Medulla oblongata (tissue), 1 donor: Measurements from ENCODE around the gene SULT2B1.
"Not testable (repeated sequence)": the region's sequence is repeated elsewhere in the genome, so short reads cannot be mapped to it uniquely, and the experiment has no call there.

Source experiments
- DNase-seq: peaks from one replicate; pipeline ENCODE4 v3.0.0-alpha.2; 2015; ENCODE audit errors: extremely low spot score

SULT2B1 gene

GRCh38 chr19:48529156-48529555 lies 22.8 kb upstream of the SULT2B1 start:
- DNase-seq = no peak

DNA sequence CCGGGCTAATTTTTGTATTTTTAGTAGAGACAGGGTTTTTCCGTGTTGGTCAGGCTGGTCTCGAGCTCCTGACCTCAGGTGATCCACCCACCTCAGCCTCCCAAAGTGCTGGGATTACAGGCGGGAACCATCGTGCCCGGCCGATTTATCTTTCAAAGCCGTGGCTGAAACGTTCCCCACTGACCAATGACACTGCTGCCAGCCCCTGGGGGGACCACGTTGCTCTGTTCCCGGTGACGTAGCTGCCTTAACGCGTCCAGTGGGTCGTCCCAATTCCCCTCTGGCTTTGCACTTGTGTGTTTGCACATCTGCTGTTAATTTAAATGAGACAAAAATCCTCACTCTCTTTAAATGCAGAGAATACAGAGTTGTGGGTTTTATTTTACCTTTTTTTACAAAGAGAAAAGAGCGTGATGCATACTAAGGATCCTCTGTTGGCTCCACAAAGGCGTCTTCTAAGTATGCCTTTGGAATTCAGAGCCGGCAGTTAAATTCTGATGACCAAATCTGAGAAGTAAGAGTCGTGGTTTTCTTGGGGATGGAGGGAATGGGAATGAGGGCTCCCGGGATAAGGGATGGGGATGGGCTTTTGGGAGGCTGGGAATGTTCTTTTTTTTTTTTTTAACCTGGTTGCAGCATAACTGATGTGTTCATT lies 21.8 kb upstream of the SULT2B1 start:
- no peak for DNase-seq

DNA sequence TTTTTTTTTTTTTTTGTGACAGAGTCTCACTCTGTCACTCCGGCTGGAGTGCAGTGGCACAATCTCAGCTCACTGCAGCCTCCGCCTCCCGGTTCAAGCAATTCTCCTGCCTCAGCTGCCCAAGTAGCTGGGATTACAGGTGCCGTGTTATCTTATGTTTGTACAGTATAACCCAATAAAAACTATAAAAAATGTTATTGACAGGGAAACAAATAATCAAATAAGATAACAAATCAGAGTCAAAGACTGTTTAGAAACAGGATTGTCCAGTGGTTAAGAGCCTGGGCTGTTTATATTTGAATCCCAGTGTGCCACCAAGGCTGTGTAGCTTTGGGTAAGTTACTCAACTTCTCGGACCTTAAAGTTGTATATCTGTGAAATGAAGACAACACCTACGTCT lies 21.2 kb upstream of the SULT2B1 start:
- no peak for DNase-seq

DNA sequence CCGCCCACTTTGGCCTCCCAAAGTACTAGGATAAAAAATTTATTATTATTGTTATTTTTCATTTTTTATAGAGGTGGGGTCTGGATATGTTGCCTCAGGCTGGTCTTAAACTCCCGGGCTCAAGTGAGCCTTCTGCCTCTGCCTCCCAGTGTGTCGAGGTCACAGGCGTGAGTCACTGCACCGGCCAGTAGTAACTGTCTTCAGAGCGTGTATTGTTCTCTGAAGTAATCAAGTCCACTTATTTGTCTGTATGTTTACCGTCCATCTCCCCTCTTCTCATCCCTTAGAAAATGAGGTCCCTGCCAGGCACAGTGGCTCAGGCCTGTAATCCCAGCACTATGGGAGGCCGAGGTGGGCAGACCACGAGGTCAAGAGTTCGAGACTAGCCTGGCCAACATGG lies 18.2 kb upstream of the SULT2B1 start:
- no peak for DNase-seq

DNA sequence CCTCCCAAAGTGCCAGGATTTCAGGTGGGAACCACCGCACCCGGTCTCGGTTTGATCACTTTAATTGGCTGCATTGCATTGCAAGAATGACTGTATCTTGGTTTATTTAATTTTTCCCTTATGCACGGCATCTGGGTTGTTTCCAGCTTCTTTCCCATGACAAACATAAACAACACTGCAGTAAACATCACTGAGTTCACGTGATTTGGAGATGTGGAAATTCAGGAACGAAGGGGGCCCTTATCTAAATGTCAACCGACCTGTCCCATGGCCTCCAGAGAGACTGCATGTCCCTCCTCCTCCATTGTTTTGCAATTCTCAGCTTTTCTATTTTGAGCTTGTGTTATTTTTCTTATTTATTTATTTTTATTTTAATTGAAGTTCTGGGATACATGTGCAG lies 14.4 kb upstream of the SULT2B1 start:
- DNase-seq = no peak

DNA sequence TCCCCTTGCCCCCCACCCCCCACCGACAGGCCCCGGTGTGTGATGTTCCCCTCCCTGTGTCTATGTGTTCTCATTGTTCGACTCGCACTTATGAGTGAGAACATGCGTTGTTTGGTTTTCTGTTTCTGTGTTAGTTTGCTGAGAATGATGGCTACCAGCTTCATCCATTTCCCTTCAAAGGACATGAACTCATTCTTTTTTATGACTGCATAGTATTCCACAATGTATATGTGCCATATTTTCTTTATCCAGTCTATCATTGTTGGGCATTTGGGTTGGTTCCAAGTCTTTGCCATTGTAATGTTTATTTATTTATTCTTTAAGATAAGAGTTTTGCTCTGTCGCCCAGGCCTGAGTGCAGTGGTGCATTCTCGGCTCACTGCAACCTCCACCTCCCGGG lies 13.9 kb upstream of the SULT2B1 start:
- DNase-seq = not testable (repeated sequence)

DNA sequence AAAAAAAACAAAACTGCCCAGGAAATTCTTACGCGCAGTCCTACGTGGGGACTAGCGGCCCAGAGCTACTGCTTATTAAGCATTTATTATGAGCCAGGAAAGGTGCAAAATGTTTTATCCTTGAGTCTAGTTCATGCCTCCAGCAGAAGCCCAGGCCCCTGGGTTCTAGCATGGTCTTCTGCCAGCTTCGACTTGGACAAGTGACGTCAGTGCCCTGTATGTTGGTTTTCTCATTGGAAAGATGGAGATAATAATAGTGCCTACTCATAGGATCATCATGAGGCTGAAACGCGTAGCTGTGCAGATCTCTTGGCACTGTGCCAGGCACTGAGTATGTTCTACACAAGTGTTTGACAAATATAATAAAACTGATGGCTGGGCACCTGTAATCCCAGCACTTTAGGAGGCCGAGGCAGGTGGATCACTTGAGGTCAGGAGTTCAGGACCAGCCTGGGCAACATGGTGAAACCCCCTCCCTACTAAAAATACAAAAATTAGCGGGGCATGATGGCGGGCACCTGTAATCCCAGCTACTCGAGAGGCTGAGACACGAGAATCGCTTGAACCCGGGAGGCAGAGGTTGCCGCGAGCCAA lies 12.4 kb upstream of the SULT2B1 start:
- no peak for DNase-seq

GRCh38 chr19:48540110-48540509 lies 11.9 kb upstream of the SULT2B1 start:
- no peak for DNase-seq

DNA sequence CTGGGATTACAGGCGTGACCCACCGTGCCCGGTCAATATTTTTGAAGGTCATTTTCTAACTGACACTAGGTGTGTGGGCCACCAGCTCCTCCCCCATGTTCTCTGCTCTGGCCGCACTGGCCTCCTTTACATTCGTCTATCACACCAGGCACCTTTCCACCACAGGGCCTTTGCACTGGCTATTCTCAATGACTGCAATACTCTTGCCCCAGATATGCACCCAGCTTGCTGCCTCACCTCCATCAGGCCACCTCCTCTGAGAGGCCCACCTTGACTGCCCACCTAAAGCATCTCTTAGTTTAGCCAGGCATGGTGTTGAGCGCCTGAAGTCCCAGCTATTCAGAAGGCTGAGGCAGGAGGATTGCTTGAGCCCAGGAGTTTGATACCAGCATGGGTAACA lies 10.2 kb upstream of the SULT2B1 start:
- no peak for DNase-seq

GRCh38 chr19:48543121-48543710 lies 8.8 kb upstream of the SULT2B1 start:
- no peak for DNase-seq

DNA sequence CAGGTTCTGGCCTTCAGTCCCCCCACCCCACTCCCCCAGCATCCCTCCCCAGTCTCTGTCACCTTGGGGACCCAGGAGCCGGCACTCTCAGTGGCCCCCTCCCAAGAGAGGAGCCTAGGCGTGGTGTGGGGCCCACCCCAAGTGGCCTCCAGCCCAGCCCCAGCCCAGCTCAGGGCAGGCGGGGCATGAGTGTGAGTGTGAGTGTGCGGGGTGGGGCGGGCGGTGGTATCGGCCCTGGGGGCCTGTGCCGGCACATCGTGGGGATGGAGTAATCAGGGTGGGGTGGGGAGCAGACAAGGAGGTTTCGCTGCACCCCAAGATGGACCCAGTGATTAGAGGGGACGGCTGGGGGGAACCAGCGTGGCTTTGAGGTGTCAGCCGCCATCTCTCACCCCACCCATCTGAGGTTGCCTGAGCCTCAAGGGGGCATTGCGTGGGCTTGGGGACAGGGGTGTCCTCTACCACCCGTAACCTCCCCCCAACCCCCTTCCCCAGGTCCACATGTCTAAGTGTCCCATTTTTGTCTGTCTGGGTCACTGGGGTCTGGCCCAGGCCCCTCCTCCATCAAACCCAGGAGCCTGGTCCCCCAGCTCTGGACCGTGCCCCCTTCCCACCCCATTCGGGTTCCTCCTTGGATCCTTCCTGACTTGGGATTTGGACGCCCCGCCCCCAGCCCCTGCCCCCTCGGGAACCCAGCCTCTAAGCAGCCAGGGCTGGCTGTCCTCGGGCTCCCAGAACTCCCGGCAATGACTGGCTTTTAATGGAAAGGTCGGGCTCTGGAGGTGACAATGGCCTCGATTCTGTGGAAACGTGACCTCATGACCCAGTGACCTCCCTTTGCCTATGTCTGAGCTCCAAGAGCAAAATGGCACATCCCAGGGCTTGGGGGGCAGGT lies 6.9 kb upstream of the SULT2B1 start:
- no peak for DNase-seq

- no peak for DNase-seq
These were observed 4.2 kb upstream of the SULT2B1 start for GRCh38 chr19:48547722-48548121.

DNA sequence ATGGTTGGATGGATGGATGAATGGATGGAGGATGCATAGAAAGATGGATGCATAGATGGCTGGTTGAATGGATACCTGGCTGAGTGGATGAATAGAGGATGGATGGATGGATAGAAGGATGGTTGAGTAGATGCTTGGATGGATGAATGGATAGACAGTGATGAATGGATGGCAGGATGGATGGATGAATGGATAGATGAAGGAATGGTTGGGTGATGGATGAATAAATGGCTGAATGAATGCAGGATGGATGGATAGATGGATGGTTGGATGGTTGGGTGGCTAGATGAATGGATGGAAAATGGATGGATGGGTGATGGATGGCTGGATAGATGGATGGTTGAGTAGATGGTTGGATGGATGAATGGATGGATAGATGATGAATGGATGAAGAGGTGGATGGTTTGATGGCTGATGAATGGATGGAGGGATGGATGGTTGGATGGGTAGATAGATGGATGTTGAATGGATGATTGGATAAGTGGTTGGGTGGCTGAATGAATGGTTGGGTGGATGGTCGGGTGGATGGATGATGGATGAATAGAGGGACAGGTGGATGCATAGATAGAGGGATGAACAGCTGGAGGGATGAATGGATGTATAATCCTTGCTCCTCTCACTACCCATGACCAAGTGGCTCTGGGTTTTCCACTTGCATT lies 3.6 kb upstream of the SULT2B1 start:
- no peak for DNase-seq

DNA sequence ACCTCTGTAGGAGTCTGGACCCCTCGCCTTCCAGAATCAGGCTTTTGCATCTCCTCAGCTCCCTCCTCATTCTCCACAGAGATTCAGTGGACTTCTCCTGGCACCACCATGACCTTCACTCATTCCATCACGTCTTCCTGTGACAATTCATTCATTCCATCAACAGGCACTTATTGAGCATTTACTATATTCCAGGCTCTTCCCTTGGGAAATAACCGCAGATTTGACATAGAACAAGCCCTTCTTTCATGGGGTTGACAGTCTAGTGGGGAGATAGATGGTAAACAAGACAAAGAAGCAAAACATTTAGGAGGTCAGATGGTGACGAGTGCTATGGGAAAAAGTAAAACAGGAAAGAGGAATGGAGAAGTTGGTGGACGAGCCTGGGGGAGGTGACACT lies 2.6 kb upstream of the SULT2B1 start:
- no peak for DNase-seq

GRCh38 chr19:48552406-48553322 lies 692 bp downstream of the SULT2B1 start:
- no peak for DNase-seq

DNA sequence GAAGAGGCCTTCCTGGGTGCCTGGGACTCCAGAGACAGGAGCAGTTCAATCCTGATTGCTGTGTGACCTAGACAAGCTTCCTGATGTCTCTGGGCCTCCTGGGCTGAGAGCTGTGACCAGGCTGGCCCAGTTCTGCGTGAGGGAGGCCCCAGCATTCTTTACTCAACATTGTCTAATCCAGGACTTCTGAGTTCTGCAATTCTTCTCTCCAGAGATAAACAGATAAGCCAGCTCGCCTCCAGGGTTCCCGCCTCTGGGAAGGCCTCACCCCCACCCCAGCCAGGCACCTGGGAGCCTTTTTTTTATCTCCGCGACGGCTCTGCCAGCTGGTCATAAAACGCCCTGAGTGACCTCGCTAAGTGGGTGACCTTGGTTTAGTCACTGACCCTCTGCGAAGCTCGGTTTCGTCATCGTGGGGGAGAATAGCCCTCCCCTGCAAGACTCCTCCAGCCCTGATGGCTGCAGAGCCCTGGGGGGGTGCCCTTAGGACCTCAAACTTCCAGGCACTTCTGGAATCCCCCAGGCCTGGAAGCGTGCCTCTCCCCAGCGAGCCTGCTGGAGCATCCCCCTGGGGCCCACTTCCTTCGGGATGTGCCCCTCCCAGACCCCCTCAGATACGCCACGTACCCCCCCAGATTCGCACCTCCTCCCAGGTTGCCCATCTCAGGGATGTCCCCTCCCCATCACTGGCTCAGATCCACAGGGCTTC lies 1.9 kb downstream of the SULT2B1 start:
- no peak for DNase-seq

- no peak for DNase-seq
These were observed 2.6 kb downstream of the SULT2B1 start for GRCh38 chr19:48554385-48555091.

DNA sequence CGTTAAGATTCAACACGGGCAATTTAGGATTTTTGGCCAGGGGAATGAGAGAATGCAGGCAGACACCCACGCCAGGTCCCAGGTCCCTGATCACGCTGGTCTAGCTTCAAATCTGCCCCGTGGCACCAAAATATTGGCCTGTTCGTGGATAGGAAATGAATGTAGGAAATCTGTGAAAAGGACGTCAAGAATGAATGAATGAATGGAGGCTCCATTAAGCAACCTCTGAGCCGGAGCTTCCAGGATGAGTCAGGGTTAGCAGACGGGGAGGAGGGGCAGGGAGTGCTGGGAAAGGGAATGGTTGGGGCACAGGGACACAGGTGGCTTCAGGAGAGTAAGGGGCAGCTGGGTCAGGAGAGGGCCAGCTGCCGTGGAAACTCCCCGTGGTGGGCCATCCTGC lies 4.2 kb downstream of the SULT2B1 start:
- no peak for DNase-seq

DNA sequence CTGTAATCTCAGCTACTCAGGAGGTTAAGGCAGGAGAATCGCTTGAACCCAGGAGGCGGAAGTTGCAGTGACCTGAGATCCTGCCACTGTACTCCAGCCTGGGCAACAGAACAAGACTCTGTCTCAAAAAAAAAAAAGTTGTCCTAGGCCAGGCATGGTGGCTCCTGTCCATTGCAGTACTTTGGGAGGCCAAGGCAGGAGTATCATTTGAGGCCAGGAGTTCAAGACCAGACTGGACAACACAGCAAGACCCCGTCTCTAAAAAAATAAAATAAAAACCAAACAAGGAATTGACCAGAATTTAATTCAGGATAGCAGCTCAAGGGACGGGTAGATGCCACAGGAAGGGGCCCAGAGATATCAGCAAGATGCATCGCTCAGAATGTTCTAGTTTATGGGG lies 4.9 kb downstream of the SULT2B1 start:
- no peak for DNase-seq
